Endothelial cell of umbilical vein (primary cell): ENCODE measurements around the gene CPSF2. TPM values are rescaled to one million over a fixed set of nuclear protein-coding genes. Genes with fewer than 3 reads are reported as not detected.

Experiments
- BruUV-seq: library from RNA; stranded (reverse); fragments of 400-500 nt; replicated peaks from 2 replicates; lab custom pipeline; 2021; lab: Mats Ljungman, UMichigan
- CTCF ChIA-PET: fragments of 300-600, 350-600 bp; sonication (Branson Sonifier 250); formaldehyde crosslinking; loops from one replicate; lab custom pipeline; 2021; ENCODE audit warnings: antibody characterized with exemption, inconsistent platforms; lab: Charles Lee
- POLR2A ChIA-PET: fragments of 300-600, 350-600 bp; sonication (Branson Sonifier 250); formaldehyde crosslinking; loops from one replicate; lab custom pipeline; 2021; ENCODE audit warnings: antibody characterized with exemption, inconsistent platforms; lab: Charles Lee
- DNase-seq: peaks from one replicate; pipeline ENCODE4 v3.0.0-alpha.2; 2011; ENCODE audit warnings: low read depth, low spot score
- FAIRE-seq: peaks from 2 replicates; lab custom pipeline; 2011; peaks lifted over from hg19 to GRCh38; lab: Jason Lieb, UNC
- H2AFZ ChIP-seq: 2 replicates; pipeline ENCODE4 v1.6.0; 2012; ENCODE audit warnings: low read depth, low read length, control low read depth, inconsistent platforms
- H3K27ac ChIP-seq: 2 replicates; pipeline ENCODE4 v1.5.1; 2011; ENCODE audit warnings: low read depth, mild to moderate bottlenecking, control low read depth, low read length, moderate library complexity; ENCODE audit not compliant: insufficient read depth
- H3K27me3 ChIP-seq, 2 experiments: 2 replicates each; pipeline versions ENCODE4 v1.6.0 to v1.6.1; 2011; ENCODE audit warnings: low read length in 2 of 2, mixed read lengths in 1 of 2; ENCODE audit not compliant: control insufficient read depth in 2 of 2, insufficient read depth in 2 of 2
- H3K36me3 ChIP-seq, 2 experiments: 2 replicates in 1 of 2; 3 replicates in 1 of 2; pipeline ENCODE4 v1.5.1; 2011; ENCODE audit warnings: low read length in 2 of 2, mild to moderate bottlenecking in 1 of 2, moderate library complexity in 1 of 2; ENCODE audit not compliant: control insufficient read depth in 2 of 2, insufficient read depth in 2 of 2; ENCODE audit errors: extremely low read depth in 1 of 2
- H3K4me1 ChIP-seq: 3 replicates; pipeline ENCODE4 v1.5.1; 2011; ENCODE audit warnings: mild to moderate bottlenecking, low read length; ENCODE audit not compliant: control insufficient read depth, insufficient read depth; ENCODE audit errors: extremely low read depth
- H3K4me2 ChIP-seq: 2 replicates; pipeline ENCODE4 v1.6.1; 2011; ENCODE audit warnings: low read length, control low read depth, mixed read lengths; ENCODE audit not compliant: insufficient read depth
- H3K4me3 ChIP-seq, 3 experiments: fragments of 200-600 bp in 1 of 3; sonication (generic), shearing (Covaris generic) in 1 of 3; replicated peaks in 1 of 3; 2 replicates each; pipeline ENCODE4 v1.5.1; 2011 to 2016; ENCODE audit warnings: control low read depth in 3 of 3, low read length in 3 of 3, mild to moderate bottlenecking in 2 of 3, inconsistent platforms in 1 of 3, low read depth in 1 of 3, moderate library complexity in 1 of 3; ENCODE audit not compliant: insufficient read depth in 1 of 3
- H3K79me2 ChIP-seq: 2 replicates; pipeline ENCODE4 v1.6.0; 2012; ENCODE audit warnings: low read length, inconsistent platforms; ENCODE audit not compliant: control insufficient read depth, insufficient read depth
- H3K9ac ChIP-seq: replicated peaks from 2 replicates; pipeline ENCODE3; 2011; ENCODE audit warnings: low read length, control low read depth; ENCODE audit not compliant: insufficient read depth; ENCODE audit errors: extremely low read depth
- H3K9me1 ChIP-seq: replicated peaks from 3 replicates; pipeline ENCODE4 v1.6.0; 2011; ENCODE audit warnings: mild to moderate bottlenecking, low read length; ENCODE audit not compliant: control insufficient read depth, insufficient read depth; ENCODE audit errors: extremely low read depth
- H3K9me3 ChIP-seq: replicated peaks from 2 replicates; pipeline ENCODE4 v1.5.1; 2012; ENCODE audit warnings: low read length, inconsistent platforms; ENCODE audit not compliant: control insufficient read depth, insufficient read depth
- H4K20me1 ChIP-seq: replicated peaks from 2 replicates; pipeline ENCODE3; 2011; ENCODE audit warnings: mild to moderate bottlenecking, low read length; ENCODE audit not compliant: control insufficient read depth, insufficient read depth; ENCODE audit errors: extremely low read depth
- CTCF ChIP-seq, 2 donors: IDR thresholded peaks; 1 replicate in 1 of 2; 2 replicates in 1 of 2; pipeline ENCODE4 v1.5.1; 2011; ENCODE audit warnings: low read length in 2 of 2, mild to moderate bottlenecking in 2 of 2, moderate library complexity in 2 of 2, control low read depth in 1 of 2, inconsistent platforms in 1 of 2, low read depth in 1 of 2; ENCODE audit not compliant: insufficient read depth in 1 of 2; ENCODE audit errors: extremely low read depth in 1 of 2
- EZH2 ChIP-seq: IDR thresholded peaks from 2 replicates; pipeline ENCODE4 v1.6.1; 2012; ENCODE audit warnings: borderline replicate concordance, low read depth, mild to moderate bottlenecking, moderate library complexity, low read length, inconsistent platforms; ENCODE audit not compliant: severe bottlenecking
- FOS ChIP-seq: IDR thresholded peaks from 2 replicates; pipeline ENCODE4 v1.6.1; 2011; ENCODE audit warnings: mild to moderate bottlenecking, low read length, moderate library complexity, borderline replicate concordance; ENCODE audit not compliant: insufficient read depth
- GATA2 ChIP-seq: IDR thresholded peaks from 2 replicates; pipeline ENCODE4 v1.7.0; 2011; ENCODE audit warnings: low read depth, mild to moderate bottlenecking, moderate library complexity, mixed read lengths, low read length; ENCODE audit not compliant: insufficient read length, insufficient read depth
- JUN ChIP-seq: IDR thresholded peaks from 2 replicates; pipeline ENCODE4 v1.6.1; 2011; ENCODE audit warnings: borderline replicate concordance, low read depth; ENCODE audit not compliant: insufficient read length, insufficient read depth
- MAX ChIP-seq: IDR thresholded peaks from 2 replicates; pipeline ENCODE4 v1.6.1; 2011; ENCODE audit not compliant: insufficient read depth, insufficient read length
- MYC ChIP-seq: IDR thresholded peaks from one replicate; pipeline ENCODE4 v1.6.1; 2011; ENCODE audit warnings: mild to moderate bottlenecking, low read depth, low read length
- POLR2A ChIP-seq: IDR thresholded peaks from 2 replicates; pipeline ENCODE4 v1.6.1; 2012; ENCODE audit warnings: low read depth, mild to moderate bottlenecking, control low read depth, low read length
- POLR2AphosphoS5 ChIP-seq: IDR thresholded peaks from 2 replicates; pipeline ENCODE4 v1.6.1; 2012; ENCODE audit warnings: low read depth, mild to moderate bottlenecking, control low read depth, low read length, moderate library complexity; ENCODE audit not compliant: insufficient read depth
- dilution Hi-C: fragments of 300-500 bp; cut with MboI; formaldehyde crosslinking; loops from one replicate; pipeline ENCODE4 v1.15.0; 2019; ENCODE audit warnings: low sequenced_read_pairs; ENCODE audit not compliant: extremely low pct_ligation_motif_present
- intact Hi-C: fragments of 100-400 bp; cut with micrococcal nuclease; formaldehyde crosslinking; loops from one replicate; pipeline ENCODE4 v1.10.0; 2022
- polyA plus RNA-seq, 4 experiments: library from polyadenylated mRNA; depleted of rRNA in 3 of 4; stranded (reverse) in 3 of 4; unstranded in 1 of 4; fragments of >200 nt; gene quantifications; 2 replicates each; pipeline versions ENCODE4 v1.2.1 to v1.2.3, GENCODE V29; 2011 to 2012; ENCODE audit warnings: missing spikeins in 1 of 4
- total RNA-seq: library from RNA; stranded (reverse); gene quantifications from 2 replicates; pipeline ENCODE4 v1.2.3, GENCODE V29; 2021

The CPSF2 gene
- total and polyA plus RNA-seq, 2 donors (not counting 3 experiments of a cell fraction or from before 2014, with no cell fraction given), result 8.3 to 81.7 TPM

GRCh38 chr14:92207012-92207927 lies 85.5 kb downstream of the CPSF2 start:
- Histone ChIP-seq H3K9me1 (no peaks in the 10 kb centered on the region), H3K79me2 (no peaks in the 10 kb centered on the region), H3K27me3 (no peaks in the 10 kb centered on the region), H3K4me3 (no peak overlapping the region), H2AFZ (no peak overlapping the region), H3K4me2 (no peak overlapping the region), H4K20me1 (no peaks in the 10 kb centered on the region), H3K27ac (no peak overlapping the region), H3K9me3 (no peaks in the 10 kb centered on the region), H3K36me3 (no peaks in the 10 kb centered on the region), H3K9ac (no peak overlapping the region), H3K4me1 (no peaks in the 10 kb centered on the region)
- DNase-seq (no peak), FAIRE-seq (no peak)
- TF ChIP-seq MYC (no peak), MAX (no peak), GATA2 (no peak), FOS (no peak), JUN (no peak), POLR2A (no peak), EZH2 (no peak), CTCF (IDR thresholded peaks at IDR 0.05; ENCODE audit: extremely low read depth in 1 of 2, insufficient read depth in 1 of 2, low read depth in 1 of 2, low read length in 2 of 2) (no peak), POLR2AphosphoS5 (no peak)
- CTCF ChIA-PET, result interaction anchor here (1.0 kb wide), 1 partner anchor 72 kb away, joined by 3 read pairs; no protein-coding TSS in a partner anchor
- intact Hi-C loops (no loop called here), dilution Hi-C loops (no loop called here)
- no TSS peak for BruUV-seq
- POLR2A ChIA-PET, result no interaction called here
